HK-2 (cell line): ENCODE results near the gene SRL.
"Not testable (repeated sequence)": the region's sequence is repeated elsewhere in the genome, so short reads cannot be mapped to it uniquely, and the experiment has no call there.

Source experiments
- DNase-seq: peaks from one replicate; pipeline ENCODE4 v3.0.0-alpha.2; 2018; ENCODE audit not compliant: unreplicated experiment

Gene SRL

DNA sequence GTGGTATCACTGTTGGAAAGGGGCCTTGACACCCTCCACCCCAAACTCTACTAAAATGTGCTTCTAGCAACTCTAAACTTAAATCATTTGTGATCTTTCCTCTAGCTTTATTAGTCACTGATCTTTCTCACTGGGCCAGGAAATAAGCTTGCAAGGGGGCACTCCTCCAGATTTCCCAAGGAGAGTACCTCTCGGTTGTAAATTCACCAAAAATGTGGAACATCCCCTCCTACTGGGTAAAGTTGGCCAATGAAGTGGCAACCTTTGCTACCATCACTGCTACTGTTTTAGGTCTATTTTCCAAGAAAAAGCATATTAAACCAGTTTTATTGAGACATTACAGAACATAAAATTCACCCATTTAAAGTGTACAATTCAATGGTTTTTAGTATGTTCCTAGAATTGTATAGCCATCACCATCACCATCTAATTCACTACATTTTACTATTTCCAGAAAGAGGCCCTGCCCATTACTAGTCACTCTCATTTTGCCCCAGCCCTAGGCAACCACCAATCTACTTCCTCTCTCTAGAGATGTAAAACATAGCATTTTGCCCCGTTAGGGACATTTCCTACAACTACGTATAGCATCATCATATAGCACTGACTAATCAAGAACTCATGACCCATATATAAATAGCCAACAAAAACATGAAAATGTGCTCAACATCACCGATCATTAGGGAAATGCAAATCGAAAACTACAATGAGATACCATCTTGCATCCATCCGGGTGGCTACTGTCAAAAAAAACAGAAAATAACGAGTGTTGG, 81.0 kb downstream of the SRL start:
- no peak for DNase-seq

DNA sequence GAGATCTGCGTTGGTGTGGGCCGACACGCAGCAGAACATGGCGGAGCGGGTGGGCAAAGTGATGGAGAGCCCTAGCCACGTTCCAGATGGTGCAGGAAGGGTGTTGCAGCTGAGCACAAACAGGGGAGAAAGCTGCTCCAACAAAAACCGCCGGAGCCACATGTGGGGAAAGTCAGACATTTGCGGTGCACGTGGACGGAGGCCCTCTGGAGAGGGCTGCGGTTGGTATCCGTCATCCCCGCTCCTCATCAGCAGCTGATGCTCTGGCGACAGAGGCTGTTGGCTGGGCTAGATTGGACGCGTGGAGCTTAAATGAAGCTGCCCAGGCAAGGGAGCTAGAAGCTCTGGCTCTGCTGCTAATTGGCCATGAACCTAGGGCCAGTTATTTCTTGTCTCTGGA, 82.2 kb downstream of the SRL start:
- no peak for DNase-seq

GRCh38 chr16:4158143-4159093, 83.5 kb downstream of the SRL start:
- DNase-seq = no peak

GRCh38 chr16:4157376-4157825, 84.5 kb downstream of the SRL start:
- DNase-seq = no peak

DNA sequence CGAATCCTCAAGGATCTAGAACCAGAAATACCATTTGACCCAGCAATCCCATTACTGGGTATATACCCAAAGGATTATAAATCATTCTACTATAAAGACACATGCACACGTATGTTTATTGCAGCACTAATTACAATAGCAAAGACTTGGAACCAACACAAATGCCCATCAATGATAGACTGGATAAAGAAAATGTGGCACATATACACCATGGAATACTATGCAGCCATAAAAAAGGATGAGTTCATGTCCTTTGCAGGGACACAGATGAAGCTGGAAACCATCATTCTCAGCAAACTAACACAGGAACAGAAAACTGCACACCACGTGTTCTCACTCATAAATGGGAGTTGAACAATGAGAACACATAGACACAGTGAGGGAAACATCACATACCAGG, 85.4 kb downstream of the SRL start:
- not testable (repeated sequence) for DNase-seq

DNA sequence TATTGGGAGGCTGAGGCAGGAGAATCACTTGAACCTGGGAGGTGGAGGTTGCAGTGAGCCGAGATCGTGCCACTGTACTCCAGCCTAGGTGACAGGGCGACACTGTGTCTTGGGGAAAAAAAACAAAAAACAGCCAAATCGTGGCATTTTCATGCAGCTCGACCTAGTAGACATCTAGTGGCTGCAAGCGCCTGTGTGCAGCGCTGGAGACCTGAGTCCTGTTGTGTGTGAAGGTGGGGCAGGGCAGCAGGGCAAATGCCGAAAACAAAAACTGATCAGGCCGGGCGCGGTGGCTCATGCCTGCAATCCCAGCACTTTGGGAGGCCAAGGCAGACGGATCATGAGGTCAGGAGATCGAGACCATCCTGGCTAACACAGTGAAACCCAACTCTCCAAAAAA, 88.5 kb downstream of the SRL start:
- DNase-seq = not testable (repeated sequence)

- no peak for DNase-seq
Observed at GRCh38 chr16:4152267-4152666, 89.6 kb downstream of the SRL start.

- no peak for DNase-seq
Observed at GRCh38 chr16:4147236-4147635, 94.6 kb downstream of the SRL start.

DNA sequence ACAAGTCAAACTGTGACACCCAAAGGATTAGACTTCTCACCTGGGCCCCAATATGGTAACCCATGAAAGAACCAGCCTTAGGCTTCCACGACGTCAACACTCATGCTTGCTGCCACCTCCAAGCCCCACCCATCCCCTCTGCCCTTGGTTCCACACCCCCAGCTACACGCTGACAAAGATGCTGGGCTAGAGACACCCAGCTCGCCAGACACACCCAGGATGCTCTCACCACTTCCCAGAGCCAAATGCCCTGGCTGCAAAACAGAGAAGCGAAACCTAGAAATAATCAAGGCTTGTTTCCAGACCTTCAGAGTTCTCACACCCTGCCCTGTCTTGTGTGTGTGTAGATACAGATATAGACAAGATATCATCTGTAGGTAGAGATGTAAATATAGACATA, 99.6 kb downstream of the SRL start:
- DNase-seq = no peak

DNA sequence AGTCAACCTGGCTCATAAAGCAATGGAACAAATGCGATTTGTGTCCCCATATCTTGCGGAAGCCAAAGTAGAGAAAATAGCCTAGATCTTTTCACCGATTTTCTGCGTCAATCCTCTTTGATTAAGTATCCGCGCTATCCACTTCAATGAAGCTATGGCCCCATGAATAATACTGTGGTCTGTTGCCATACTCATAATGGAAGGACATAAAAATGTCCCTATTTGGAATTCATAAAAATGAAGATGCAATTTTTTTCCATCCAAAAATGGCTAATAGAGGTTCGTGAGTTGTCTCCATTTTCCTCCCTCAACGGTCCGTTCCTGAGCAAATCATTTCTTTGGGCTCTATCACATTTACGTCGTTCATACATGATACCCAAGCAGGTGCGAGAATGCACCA, 100.3 kb downstream of the SRL start:
- DNase-seq = no peak

GRCh38 chr16:4140652-4141051, 101.2 kb downstream of the SRL start:
- no peak for DNase-seq

GRCh38 chr16:4139968-4140367, 101.9 kb downstream of the SRL start:
- DNase-seq = no peak
